SK-N-SH treated with all-trans-retinoic acid at 6 μM for 48 hours (cell line): ENCODE measurements around the gene TMEM182.

Source experiments
- ATAC-seq: fragments of 200-7000 bp; cut with Tn5 transposase; 3 replicates; pipeline ENCODE4 v1.9.1; 2020; ENCODE audit warnings: mild to moderate bottlenecking, moderate library complexity
- ARNTL ChIP-seq: fragments of 450-650 bp; formaldehyde crosslinking; IDR thresholded peaks from 2 replicates; pipeline ENCODE4 v1.5.0; 2020; ENCODE audit warnings: low read depth, mild to moderate bottlenecking, moderate library complexity, borderline replicate concordance
- BACH2 ChIP-seq: fragments of 250-450 bp; sonication (Bioruptor Pico); IDR thresholded peaks from 2 replicates; pipeline ENCODE4 v1.9.0; 2021; ENCODE audit warnings: mild to moderate bottlenecking, borderline replicate concordance
- CSDC2 ChIP-seq: fragments of 250-450 bp; sonication (Bioruptor Pico); IDR thresholded peaks from 2 replicates; pipeline ENCODE4 v1.5.0; 2020; ENCODE audit warnings: mild to moderate bottlenecking, moderate library complexity
- ESRRG ChIP-seq: fragments of 250-450 bp; sonication (Bioruptor Pico); IDR thresholded peaks from 2 replicates; pipeline ENCODE4 v1.6.1; 2021; ENCODE audit warnings: mild to moderate bottlenecking
- GLIS3 ChIP-seq: fragments of 250-450 bp; sonication (Bioruptor Pico); IDR thresholded peaks from 2 replicates; pipeline ENCODE4 v1.5.0; 2020; ENCODE audit warnings: mild to moderate bottlenecking, moderate library complexity
- ISL1 ChIP-seq: fragments of 250-450 bp; sonication (Bioruptor Pico); IDR thresholded peaks from 2 replicates; pipeline ENCODE4 v2.1.2; 2022; ENCODE audit warnings: mild to moderate bottlenecking, moderate library complexity
- OSR1 ChIP-seq: fragments of 250-450 bp; sonication (Bioruptor Pico); IDR thresholded peaks from 2 replicates; pipeline ENCODE4 v1.8.0; 2022; ENCODE audit warnings: moderate library complexity, mild to moderate bottlenecking, inconsistent platforms
- POU6F1 ChIP-seq: fragments of 250-450 bp; sonication (Bioruptor Pico); IDR thresholded peaks from 2 replicates; pipeline ENCODE4 v1.8.0; 2021; ENCODE audit warnings: low read depth, mild to moderate bottlenecking, moderate library complexity, borderline replicate concordance
- PPARA ChIP-seq: fragments of 250-450 bp; sonication (Bioruptor Pico); IDR thresholded peaks from 2 replicates; pipeline ENCODE4 v1.5.0; 2020; ENCODE audit warnings: mild to moderate bottlenecking, borderline replicate concordance
- RARB ChIP-seq: fragments of 250-450 bp; sonication (Bioruptor Pico); IDR thresholded peaks from 2 replicates; pipeline ENCODE4 v1.8.0; 2021; ENCODE audit warnings: mild to moderate bottlenecking, moderate library complexity
- SNAI2 ChIP-seq: fragments of 250-450 bp; sonication (Bioruptor Pico); IDR thresholded peaks from 2 replicates; pipeline ENCODE4 v1.5.0; 2020; ENCODE audit warnings: mild to moderate bottlenecking, moderate library complexity
- TCF4 ChIP-seq: fragments of 250-450 bp; sonication (Bioruptor Pico); IDR thresholded peaks from 2 replicates; pipeline ENCODE4 v1.8.0; 2021; ENCODE audit warnings: mild to moderate bottlenecking, moderate library complexity, borderline replicate concordance
- TOX ChIP-seq: fragments of 250-450 bp; sonication (Bioruptor Pico); IDR thresholded peaks from 2 replicates; pipeline ENCODE4 v1.8.0; 2021; ENCODE audit warnings: mild to moderate bottlenecking, moderate library complexity, borderline replicate concordance
- ZC3H10 ChIP-seq: fragments of 250-450 bp; sonication (Bioruptor Pico); IDR thresholded peaks from 2 replicates; pipeline ENCODE4 v1.5.1; 2021; ENCODE audit warnings: mild to moderate bottlenecking, moderate library complexity
- ZFP3 ChIP-seq: fragments of 250-450 bp; sonication (Bioruptor Pico); IDR thresholded peaks from 2 replicates; pipeline ENCODE4 v1.5.0; 2020; ENCODE audit warnings: mild to moderate bottlenecking, moderate library complexity
- ZFP30 ChIP-seq: fragments of 450-650 bp; formaldehyde crosslinking; IDR thresholded peaks from 2 replicates; pipeline ENCODE4 v1.5.0; 2022; ENCODE audit warnings: mild to moderate bottlenecking, moderate library complexity
- ZNF565 ChIP-seq: fragments of 450-650 bp; formaldehyde crosslinking; conservative IDR thresholded peaks from 2 replicates; pipeline ENCODE4 v1.5.0; 2020; ENCODE audit warnings: low read depth, mild to moderate bottlenecking, moderate library complexity
- ZNF70 ChIP-seq: fragments of 450-650 bp; formaldehyde crosslinking; IDR thresholded peaks from 2 replicates; pipeline ENCODE4 v1.5.0; 2020; ENCODE audit warnings: mild to moderate bottlenecking, moderate library complexity
- ZNF8 ChIP-seq: fragments of 450-650 bp; formaldehyde crosslinking; IDR thresholded peaks from 2 replicates; pipeline ENCODE4 v1.5.0; 2020; ENCODE audit warnings: mild to moderate bottlenecking, moderate library complexity
- TF ChIP-seq, protein P1 (sequence below): fragments of 250-450 bp; sonication (Bioruptor Pico); IDR thresholded peaks from 2 replicates; pipeline ENCODE4 v1.5.1; 2021; ENCODE audit warnings: mild to moderate bottlenecking, moderate library complexity
- TF ChIP-seq, protein P2 (sequence below): fragments of 250-450 bp; sonication (Bioruptor Pico); IDR thresholded peaks from 2 replicates; pipeline ENCODE4 v1.5.0; 2020; ENCODE audit warnings: mild to moderate bottlenecking, moderate library complexity
- TF ChIP-seq, protein P3 (sequence below): fragments of 250-450 bp; sonication (Bioruptor Pico); IDR thresholded peaks from 2 replicates; pipeline ENCODE4 v1.8.0; 2020; ENCODE audit warnings: mild to moderate bottlenecking, moderate library complexity, borderline replicate concordance

The TMEM182 gene

DNA sequence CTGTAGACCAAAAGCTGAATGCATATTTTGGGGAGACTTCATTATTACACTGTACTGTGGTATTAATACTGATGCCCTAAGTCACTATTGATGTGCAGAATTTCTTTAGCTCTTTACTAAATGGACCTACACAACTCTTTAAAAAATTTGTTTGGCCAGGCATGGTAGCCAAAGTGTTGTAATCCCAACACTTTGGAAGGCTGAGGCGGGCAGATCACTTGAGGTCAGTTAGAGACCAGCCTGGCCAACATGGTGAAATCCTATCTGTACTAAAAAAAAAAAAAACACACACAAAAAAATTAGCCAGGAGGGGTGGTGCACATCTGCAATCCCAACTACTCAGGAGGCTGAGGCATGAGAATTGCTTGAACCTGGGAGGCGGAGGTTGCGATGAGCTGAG, 6.4 kb downstream of the TMEM182 start:
- TF ChIP-seq ZFP3 = no peak
- TF ChIP-seq TCF4 (CRISPR knock-in tag) = no peak
- no peak for TF ChIP-seq ISL1
- TF ChIP-seq RARB = no peak
- TF ChIP-seq SNAI2 = no peak
- TF ChIP-seq CSDC2 (CRISPR knock-in tag) = no peak
- no peak for TF ChIP-seq ARNTL
- no peak for TF ChIP-seq OSR1 (CRISPR knock-in tag)
- TF ChIP-seq, protein P1, sequence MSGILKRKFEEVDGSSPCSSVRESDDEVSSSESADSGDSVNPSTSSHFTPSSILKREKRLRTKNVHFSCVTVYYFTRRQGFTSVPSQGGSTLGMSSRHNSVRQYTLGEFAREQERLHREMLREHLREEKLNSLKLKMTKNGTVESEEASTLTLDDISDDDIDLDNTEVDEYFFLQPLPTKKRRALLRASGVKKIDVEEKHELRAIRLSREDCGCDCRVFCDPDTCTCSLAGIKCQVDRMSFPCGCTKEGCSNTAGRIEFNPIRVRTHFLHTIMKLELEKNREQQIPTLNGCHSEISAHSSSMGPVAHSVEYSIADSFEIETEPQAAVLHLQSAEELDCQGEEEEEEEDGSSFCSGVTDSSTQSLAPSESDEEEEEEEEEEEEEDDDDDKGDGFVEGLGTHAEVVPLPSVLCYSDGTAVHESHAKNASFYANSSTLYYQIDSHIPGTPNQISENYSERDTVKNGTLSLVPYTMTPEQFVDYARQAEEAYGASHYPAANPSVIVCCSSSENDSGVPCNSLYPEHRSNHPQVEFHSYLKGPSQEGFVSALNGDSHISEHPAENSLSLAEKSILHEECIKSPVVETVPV (CRISPR knock-in tag) = no peak
- no peak for ATAC-seq

DNA sequence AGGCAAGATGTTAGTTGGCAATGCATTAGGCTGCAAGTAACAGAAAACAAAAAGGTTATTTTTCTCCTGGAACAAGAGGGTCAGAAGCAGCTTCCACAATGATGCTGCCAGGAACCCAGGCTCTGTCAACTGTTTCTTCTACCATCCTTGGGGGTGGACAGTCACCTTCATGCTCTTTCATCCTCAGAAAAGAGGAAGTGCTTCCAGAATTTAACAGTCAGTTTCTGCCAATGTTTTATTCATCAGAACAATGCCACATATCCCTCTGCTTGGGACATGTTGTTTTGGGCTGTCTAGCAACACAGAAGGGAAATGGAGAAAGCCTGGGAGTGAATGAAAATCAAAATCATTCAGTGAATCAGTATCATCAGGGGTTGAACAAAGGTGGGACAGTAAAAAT, 7.1 kb downstream of the TMEM182 start:
- no peak for TF ChIP-seq ZFP30
- TF ChIP-seq PPARA (CRISPR knock-in tag) = no peak
- TF ChIP-seq, protein P2, sequence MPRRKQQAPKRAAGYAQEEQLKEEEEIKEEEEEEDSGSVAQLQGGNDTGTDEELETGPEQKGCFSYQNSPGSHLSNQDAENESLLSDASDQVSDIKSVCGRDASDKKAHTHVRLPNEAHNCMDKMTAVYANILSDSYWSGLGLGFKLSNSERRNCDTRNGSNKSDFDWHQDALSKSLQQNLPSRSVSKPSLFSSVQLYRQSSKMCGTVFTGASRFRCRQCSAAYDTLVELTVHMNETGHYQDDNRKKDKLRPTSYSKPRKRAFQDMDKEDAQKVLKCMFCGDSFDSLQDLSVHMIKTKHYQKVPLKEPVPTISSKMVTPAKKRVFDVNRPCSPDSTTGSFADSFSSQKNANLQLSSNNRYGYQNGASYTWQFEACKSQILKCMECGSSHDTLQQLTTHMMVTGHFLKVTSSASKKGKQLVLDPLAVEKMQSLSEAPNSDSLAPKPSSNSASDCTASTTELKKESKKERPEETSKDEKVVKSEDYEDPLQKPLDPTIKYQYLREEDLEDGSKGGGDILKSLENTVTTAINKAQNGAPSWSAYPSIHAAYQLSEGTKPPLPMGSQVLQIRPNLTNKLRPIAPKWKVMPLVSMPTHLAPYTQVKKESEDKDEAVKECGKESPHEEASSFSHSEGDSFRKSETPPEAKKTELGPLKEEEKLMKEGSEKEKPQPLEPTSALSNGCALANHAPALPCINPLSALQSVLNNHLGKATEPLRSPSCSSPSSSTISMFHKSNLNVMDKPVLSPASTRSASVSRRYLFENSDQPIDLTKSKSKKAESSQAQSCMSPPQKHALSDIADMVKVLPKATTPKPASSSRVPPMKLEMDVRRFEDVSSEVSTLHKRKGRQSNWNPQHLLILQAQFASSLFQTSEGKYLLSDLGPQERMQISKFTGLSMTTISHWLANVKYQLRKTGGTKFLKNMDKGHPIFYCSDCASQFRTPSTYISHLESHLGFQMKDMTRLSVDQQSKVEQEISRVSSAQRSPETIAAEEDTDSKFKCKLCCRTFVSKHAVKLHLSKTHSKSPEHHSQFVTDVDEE = no peak
- TF ChIP-seq ZNF565 (CRISPR knock-in tag) = no peak
- no peak for TF ChIP-seq SNAI2
- no peak for TF ChIP-seq ZFP3
- no peak for TF ChIP-seq ZNF8 (CRISPR knock-in tag)
- TF ChIP-seq, protein P3, sequence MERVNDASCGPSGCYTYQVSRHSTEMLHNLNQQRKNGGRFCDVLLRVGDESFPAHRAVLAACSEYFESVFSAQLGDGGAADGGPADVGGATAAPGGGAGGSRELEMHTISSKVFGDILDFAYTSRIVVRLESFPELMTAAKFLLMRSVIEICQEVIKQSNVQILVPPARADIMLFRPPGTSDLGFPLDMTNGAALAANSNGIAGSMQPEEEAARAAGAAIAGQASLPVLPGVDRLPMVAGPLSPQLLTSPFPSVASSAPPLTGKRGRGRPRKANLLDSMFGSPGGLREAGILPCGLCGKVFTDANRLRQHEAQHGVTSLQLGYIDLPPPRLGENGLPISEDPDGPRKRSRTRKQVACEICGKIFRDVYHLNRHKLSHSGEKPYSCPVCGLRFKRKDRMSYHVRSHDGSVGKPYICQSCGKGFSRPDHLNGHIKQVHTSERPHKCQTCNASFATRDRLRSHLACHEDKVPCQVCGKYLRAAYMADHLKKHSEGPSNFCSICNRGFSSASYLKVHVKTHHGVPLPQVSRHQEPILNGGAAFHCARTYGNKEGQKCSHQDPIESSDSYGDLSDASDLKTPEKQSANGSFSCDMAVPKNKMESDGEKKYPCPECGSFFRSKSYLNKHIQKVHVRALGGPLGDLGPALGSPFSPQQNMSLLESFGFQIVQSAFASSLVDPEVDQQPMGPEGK (CRISPR knock-in tag) = no peak
- TF ChIP-seq, protein P1 (CRISPR knock-in tag) = no peak
- no peak for TF ChIP-seq ZC3H10 (CRISPR knock-in tag)
- TF ChIP-seq TCF4 (CRISPR knock-in tag) = no peak
- no peak for TF ChIP-seq POU6F1
- TF ChIP-seq TOX (CRISPR knock-in tag) = no peak
- TF ChIP-seq ARNTL = no peak
- TF ChIP-seq ESRRG (CRISPR knock-in tag) = no peak
- TF ChIP-seq RARB = no peak
- TF ChIP-seq GLIS3 (CRISPR knock-in tag) = no peak
- no peak for TF ChIP-seq BACH2 (CRISPR knock-in tag)
- ATAC-seq = no peak

- TF ChIP-seq ARNTL (no peak), RARB (no peak), ZNF70 (CRISPR knock-in tag) (no peak), ESRRG (CRISPR knock-in tag) (no peak), ZFP3 (no peak), GLIS3 (CRISPR knock-in tag) (no peak)
- TF ChIP-seq, protein P2 = no peak
- TF ChIP-seq, protein P1 (CRISPR knock-in tag) = no peak
These were observed 8.7 kb downstream of the TMEM182 start for GRCh38 chr2:102770506-102770905.

More at GRCh38 chr2:102770506-102770905, 8.7 kb downstream of the TMEM182 start:
- ATAC-seq = no peak
